ENCODE data around the gene MORC4.

MORC4 gene

GRCh38 chrX:106940068-106940467 is 59.9 kb downstream of the MORC4 start:
- Histone ChIP-seq H3K4me2 (ENCODE audit: low read length) (no peak overlapping the region), H3K9ac (ENCODE audit: low read length) (no peak overlapping the region), H3K4me3 (ENCODE audit: low read length) (no peak overlapping the region), H4K20me1 (ENCODE audit: insufficient read depth, low read length) (no peaks in the 10 kb centered on the region), H3K4me1 (ENCODE audit: low read length) (no peaks in the 10 kb centered on the region), H3K36me3 (replicated peaks; ENCODE audit: low read depth, low read length) (no peaks in the 10 kb centered on the region), H3K27me3 (ENCODE audit: low read depth, low read length) (no peaks in the 10 kb centered on the region), H3K9me3 (ENCODE audit: insufficient read depth, low read length) (no peaks in the 10 kb centered on the region), H3K79me2 (ENCODE audit: low read length) (no peaks in the 10 kb centered on the region), H2AFZ (ENCODE audit: low read depth, low read length) (no peak overlapping the region), H3K27ac (ENCODE audit: low read length) (no peak overlapping the region)
- TF ChIP-seq EZH2phosphoT487 (IDR thresholded peaks at IDR 0.05; ENCODE audit: low read depth) (no peak), CTCF (IDR thresholded peaks at IDR 0.05; ENCODE audit: low read depth, low read length) (no peak)

- no peaks in the 10 kb centered on the region for H3K36me3 ChIP-seq (replicated peaks; ENCODE audit: low read depth, low read length)
- H2AFZ ChIP-seq (ENCODE audit: low read depth, low read length), result no peak overlapping the region
- H3K27ac ChIP-seq (ENCODE audit: low read length), result no peak overlapping the region
- no peaks in the 10 kb centered on the region for H3K4me1 ChIP-seq (ENCODE audit: low read length)
- H3K9me3 ChIP-seq (ENCODE audit: insufficient read depth, low read length), result no peaks in the 10 kb centered on the region
- H4K20me1 ChIP-seq (ENCODE audit: insufficient read depth, low read length), result no peaks in the 10 kb centered on the region
- no peaks in the 10 kb centered on the region for H3K27me3 ChIP-seq (ENCODE audit: low read depth, low read length)
- H3K4me2 ChIP-seq (ENCODE audit: low read length), result no peak overlapping the region
- H3K79me2 ChIP-seq (ENCODE audit: low read length), result no peaks in the 10 kb centered on the region
- no peak overlapping the region for H3K9ac ChIP-seq (ENCODE audit: low read length)
- TF ChIP-seq CTCF (IDR thresholded peaks at IDR 0.05; ENCODE audit: low read depth, low read length) (no peak), EZH2phosphoT487 (IDR thresholded peaks at IDR 0.05; ENCODE audit: low read depth) (no peak)
- no peak overlapping the region for H3K4me3 ChIP-seq (ENCODE audit: low read length)
These were observed 60.4 kb downstream of the MORC4 start for GRCh38 chrX:106939566-106939965.

GRCh38 chrX:106936246-106936645 is 63.8 kb downstream of the MORC4 start:
- Histone ChIP-seq H3K4me2 (ENCODE audit: low read length) (no peak overlapping the region), H3K9me3 (ENCODE audit: insufficient read depth, low read length) (no peaks in the 10 kb centered on the region), H3K79me2 (ENCODE audit: low read length) (no peaks in the 10 kb centered on the region), H4K20me1 (ENCODE audit: insufficient read depth, low read length) (no peaks in the 10 kb centered on the region), H3K36me3 (replicated peaks; ENCODE audit: low read depth, low read length) (no peaks in the 10 kb centered on the region), H3K27me3 (ENCODE audit: low read depth, low read length) (no peaks in the 10 kb centered on the region), H3K27ac (ENCODE audit: low read length) (no peak overlapping the region), H3K4me3 (ENCODE audit: low read length) (no peak overlapping the region), H2AFZ (ENCODE audit: low read depth, low read length) (no peak overlapping the region), H3K9ac (ENCODE audit: low read length) (no peak overlapping the region), H3K4me1 (ENCODE audit: low read length) (no peaks in the 10 kb centered on the region)
- TF ChIP-seq CTCF (IDR thresholded peaks at IDR 0.05; ENCODE audit: low read depth, low read length), result no peak

GRCh38 chrX:106935175-106935574 is 64.8 kb downstream of the MORC4 start:
- no peaks in the 10 kb centered on the region for H3K9me3 ChIP-seq (ENCODE audit: insufficient read depth, low read length)
- H3K4me1 ChIP-seq (ENCODE audit: low read length), result no peaks in the 10 kb centered on the region
- H3K4me3 ChIP-seq (ENCODE audit: low read length), result no peak overlapping the region
- H3K9ac ChIP-seq (ENCODE audit: low read length), result no peak overlapping the region
- H3K27me3 ChIP-seq (ENCODE audit: low read depth, low read length), result no peaks in the 10 kb centered on the region
- no peaks in the 10 kb centered on the region for H4K20me1 ChIP-seq (ENCODE audit: insufficient read depth, low read length)
- H2AFZ ChIP-seq (ENCODE audit: low read depth, low read length), result no peak overlapping the region
- H3K36me3 ChIP-seq (replicated peaks; ENCODE audit: low read depth, low read length), result no peaks in the 10 kb centered on the region
- TF ChIP-seq CTCF (IDR thresholded peaks at IDR 0.05; ENCODE audit: low read depth, low read length) (no peak), EZH2phosphoT487 (IDR thresholded peaks at IDR 0.05; ENCODE audit: low read depth) (no peak)
- no peak overlapping the region for H3K4me2 ChIP-seq (ENCODE audit: low read length)
- H3K27ac ChIP-seq (ENCODE audit: low read length), result no peak overlapping the region
- no peaks in the 10 kb centered on the region for H3K79me2 ChIP-seq (ENCODE audit: low read length)

Measured in OCI-LY3 (cell line).